ENCODE data around the gene FIZ1. TPM values are rescaled to one million over a fixed set of nuclear protein-coding genes. Genes with fewer than 3 reads are reported as not detected.

FIZ1 gene
- total RNA-seq, 1 experiment from 2014 or later: 29.3 TPM

GRCh38 chr19:55581823-55582223 lies 17.5 kb downstream of the FIZ1 start:
- intact Hi-C loops (cut with micrococcal nuclease; ENCODE audit: unreplicated experiment): no loop called here

GRCh38 chr19:55581145-55581822 lies 18.0 kb downstream of the FIZ1 start:
- Histone ChIP-seq H3K4me1 (ENCODE audit: insufficient read depth, low read length, poor library complexity, severe bottlenecking) (peaks cover 12% of the 10 kb centered on the region), H3K27ac (ENCODE audit: low read depth, low read length, poor library complexity, severe bottlenecking) (peak overlapping the region; percentile 95), H3K4me3 (ENCODE audit: low read depth, low read length, poor library complexity, severe bottlenecking) (peak overlapping the region; percentile 98), H3K9me3 (ENCODE audit: low read depth, low read length, poor library complexity, severe bottlenecking) (no peaks in the 10 kb centered on the region), H3K36me3 (ENCODE audit: insufficient read depth, low read length, poor library complexity, severe bottlenecking) (peaks cover 15% of the 10 kb centered on the region), H3K27me3 (replicated peaks; ENCODE audit: insufficient read depth, low read depth, low read length, poor library complexity) (no peaks in the 10 kb centered on the region)
- BruUV-seq (replicated peaks): no TSS peak
- CTCF ChIA-PET: no interaction called here
- POLR2A ChIA-PET (ENCODE audit: low non-redundant PET): interaction anchor here (0.5 to 0.7 kb wide), 2 partner anchors 18 to 21 kb away, joined by 3 read pairs; partner anchors contain the start of gene FIZ1
- TF ChIP-seq EZH2 (IDR thresholded peaks at IDR 0.05; ENCODE audit: borderline replicate concordance, low read depth, low read length, poor library complexity, severe bottlenecking) (no peak), CTCF (conservative IDR thresholded peaks at IDR 0.05; ENCODE audit: low read depth, low read length) (no peak)
- intact Hi-C loops (cut with micrococcal nuclease; ENCODE audit: unreplicated experiment): no loop called here
- no peak for DNase-seq (ENCODE audit: low spot score)

More at GRCh38 chr19:55581823-55582223, 17.5 kb downstream of the FIZ1 start:
- Histone ChIP-seq H3K36me3 (ENCODE audit: insufficient read depth, low read length, poor library complexity, severe bottlenecking) (peaks cover 15% of the 10 kb centered on the region), H3K27me3 (replicated peaks; ENCODE audit: insufficient read depth, low read depth, low read length, poor library complexity) (no peaks in the 10 kb centered on the region), H3K27ac (ENCODE audit: low read depth, low read length, poor library complexity, severe bottlenecking) (no peak overlapping the region), H3K4me3 (ENCODE audit: low read depth, low read length, poor library complexity, severe bottlenecking) (no peak overlapping the region), H3K4me1 (ENCODE audit: insufficient read depth, low read length, poor library complexity, severe bottlenecking) (peaks cover 17% of the 10 kb centered on the region), H3K9me3 (ENCODE audit: low read depth, low read length, poor library complexity, severe bottlenecking) (no peaks in the 10 kb centered on the region)
- ChIA-PET POLR2A (ENCODE audit: low non-redundant PET) (interaction anchor here (0.5 kb wide), 1 partner anchor 17 kb away, joined by 3 read pairs; the partner anchor contains the start of gene FIZ1), CTCF (no interaction called here)
- TF ChIP-seq CTCF (conservative IDR thresholded peaks at IDR 0.05; ENCODE audit: low read depth, low read length): no peak
- no peak for TF ChIP-seq EZH2 (IDR thresholded peaks at IDR 0.05; ENCODE audit: borderline replicate concordance, low read depth, low read length, poor library complexity, severe bottlenecking)
- BruUV-seq (replicated peaks): no TSS peak
- DNase-seq (ENCODE audit: low spot score): no peak

GRCh38 chr19:55580628-55581144 lies 18.6 kb downstream of the FIZ1 start, which contains the start of gene ZNF579:
TSS of gene ZNF579 (minus strand) at chr19:55580848. CDS start at chr19:55579639, 1,209 bp downstream.
- Histone ChIP-seq H3K9me3 (ENCODE audit: low read depth, low read length, poor library complexity, severe bottlenecking) (no peaks in the 10 kb centered on the region), H3K27ac (ENCODE audit: low read depth, low read length, poor library complexity, severe bottlenecking) (peak within 1 kb of the TSS; percentile 95), H3K4me3 (ENCODE audit: low read depth, low read length, poor library complexity, severe bottlenecking) (peak within 1 kb of the TSS; percentile 98), H3K36me3 (ENCODE audit: insufficient read depth, low read length, poor library complexity, severe bottlenecking) (peaks cover 18% of the 10 kb centered on the region), H3K27me3 (replicated peaks; ENCODE audit: insufficient read depth, low read depth, low read length, poor library complexity) (no peaks in the 10 kb centered on the region), H3K4me1 (ENCODE audit: insufficient read depth, low read length, poor library complexity, severe bottlenecking) (peaks cover 6% of the 10 kb centered on the region)
- DNase-seq (ENCODE audit: low spot score): peak; percentile 94
- CTCF ChIA-PET: interaction anchor here (0.7 to 0.9 kb wide), 2 partner anchors 26 to 75 kb away, joined by 3 read pairs; no protein-coding TSS in a partner anchor
- POLR2A ChIA-PET (ENCODE audit: low non-redundant PET): interaction anchor here (0.5 to 0.7 kb wide), 2 partner anchors 18 to 20 kb away, joined by 3 to 4 read pairs; partner anchors contain the start of gene FIZ1
- no peak for TF ChIP-seq EZH2 (IDR thresholded peaks at IDR 0.05; ENCODE audit: borderline replicate concordance, low read depth, low read length, poor library complexity, severe bottlenecking)
- TF ChIP-seq CTCF (conservative IDR thresholded peaks at IDR 0.05; ENCODE audit: low read depth, low read length): no peak
- intact Hi-C loops (cut with micrococcal nuclease; ENCODE audit: unreplicated experiment): no loop called here
- BruUV-seq (replicated peaks): no TSS peak

All from A673 (cell line).